ENCODE data around the gene SLC39A10.
"Not testable (repeated sequence)": the region's sequence is repeated elsewhere in the genome, so short reads cannot be mapped to it uniquely, and the experiment has no call there.

Gene SLC39A10

DNA sequence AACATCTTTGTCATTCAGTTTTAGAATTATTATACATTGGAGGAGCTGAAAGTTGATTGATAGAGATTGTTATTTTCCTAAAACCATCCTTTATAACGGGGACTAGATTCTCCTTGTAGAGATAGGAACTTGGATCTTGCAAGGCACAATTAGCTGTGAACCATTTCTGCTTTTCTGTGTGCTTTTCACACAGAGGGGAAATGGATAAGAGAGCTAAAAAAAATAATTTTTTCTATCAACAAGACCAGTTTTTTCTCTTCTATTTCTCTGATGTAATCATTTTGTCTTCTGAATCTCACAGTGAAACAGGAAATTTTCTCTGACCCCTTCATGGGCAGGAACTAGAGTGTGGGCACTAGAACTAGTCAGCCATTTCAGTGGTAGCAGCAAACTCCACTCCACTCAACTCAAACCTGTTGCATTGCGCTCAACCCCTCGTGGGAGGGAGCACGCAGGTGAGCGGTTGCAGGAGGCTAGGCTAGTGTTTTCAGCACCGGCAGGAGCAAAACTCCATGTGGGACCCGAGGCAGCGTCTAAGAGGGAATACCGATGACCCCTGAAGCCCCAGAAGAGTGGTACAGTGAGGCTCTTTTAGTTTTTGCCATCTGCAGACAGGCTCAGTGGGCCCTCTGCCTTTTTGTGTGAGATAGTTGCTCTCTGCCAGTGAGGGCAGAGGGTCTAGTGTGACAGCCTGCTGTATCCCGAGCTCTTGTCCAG, 24.0 kb upstream of the SLC39A10 start:
- no peaks in the 10 kb centered on the region for H3K4me1 ChIP-seq (ENCODE audit: control insufficient read depth, insufficient read depth, low read length, unreplicated experiment)
- H3K36me3 ChIP-seq (ENCODE audit: insufficient read depth, low read length): no peaks in the 10 kb centered on the region
- no peaks in the 10 kb centered on the region for H3K27me3 ChIP-seq (ENCODE audit: insufficient read depth, low read length)
- H3K79me2 ChIP-seq (ENCODE audit: control insufficient read depth, insufficient read depth, low read length, unreplicated experiment): no peaks in the 10 kb centered on the region
- H2AFZ ChIP-seq (ENCODE audit: low read length, unreplicated experiment): no peak overlapping the region
- no peak overlapping the region for H3K27ac ChIP-seq (ENCODE audit: low read depth, low read length)
- H3K4me3 ChIP-seq (ENCODE audit: low read depth, low read length): no peak overlapping the region

DNA sequence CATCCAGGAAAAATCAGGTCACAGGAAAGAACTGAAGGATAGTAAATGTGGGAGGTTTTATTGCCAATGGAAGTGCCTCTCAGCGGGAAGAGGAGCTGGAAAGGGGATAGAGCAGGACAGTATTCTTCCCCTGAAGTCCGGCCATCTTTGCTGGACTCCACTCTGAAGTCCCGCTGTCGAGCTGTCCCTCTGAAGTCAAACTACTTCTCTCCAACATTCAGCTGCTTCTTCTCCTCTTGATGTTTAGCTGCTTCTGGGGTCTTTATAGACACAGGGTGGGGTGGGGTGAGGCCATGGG, 23.5 kb upstream of the SLC39A10 start:
- no peak overlapping the region for H2AFZ ChIP-seq (ENCODE audit: low read length, unreplicated experiment)
- no peaks in the 10 kb centered on the region for H3K36me3 ChIP-seq (ENCODE audit: insufficient read depth, low read length)
- H3K79me2 ChIP-seq (ENCODE audit: control insufficient read depth, insufficient read depth, low read length, unreplicated experiment): no peaks in the 10 kb centered on the region
- no peaks in the 10 kb centered on the region for H3K4me1 ChIP-seq (ENCODE audit: control insufficient read depth, insufficient read depth, low read length, unreplicated experiment)
- no peak overlapping the region for H3K4me3 ChIP-seq (ENCODE audit: low read depth, low read length)
- no peak overlapping the region for H3K27ac ChIP-seq (ENCODE audit: low read depth, low read length)
- H3K27me3 ChIP-seq (ENCODE audit: insufficient read depth, low read length): no peaks in the 10 kb centered on the region

DNA sequence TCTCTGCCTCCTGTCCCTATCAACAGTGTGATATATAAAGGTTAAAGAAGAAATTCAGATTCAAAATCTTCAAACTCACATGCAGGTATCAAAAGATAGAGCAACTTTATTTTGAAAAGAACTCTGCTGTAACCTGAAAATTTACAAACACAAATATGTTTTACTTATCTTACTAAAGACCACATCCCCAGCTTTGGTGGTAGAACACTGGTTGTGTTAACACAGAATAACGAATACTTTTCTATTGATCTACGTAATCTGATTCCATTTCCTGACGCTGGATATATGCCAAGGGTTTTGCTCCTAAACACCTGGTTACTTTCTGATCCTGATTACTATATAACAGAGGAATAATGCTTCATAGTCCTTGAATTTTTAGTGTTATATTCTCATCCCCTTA, 23.1 kb upstream of the SLC39A10 start:
- Histone ChIP-seq H3K4me3 (ENCODE audit: low read depth, low read length) (no peak overlapping the region), H3K27me3 (ENCODE audit: insufficient read depth, low read length) (no peaks in the 10 kb centered on the region), H3K79me2 (ENCODE audit: control insufficient read depth, insufficient read depth, low read length, unreplicated experiment) (no peaks in the 10 kb centered on the region), H3K27ac (ENCODE audit: low read depth, low read length) (no peak overlapping the region), H3K36me3 (ENCODE audit: insufficient read depth, low read length) (no peaks in the 10 kb centered on the region), H3K4me1 (ENCODE audit: control insufficient read depth, insufficient read depth, low read length, unreplicated experiment) (no peaks in the 10 kb centered on the region), H2AFZ (ENCODE audit: low read length, unreplicated experiment) (no peak overlapping the region)

DNA sequence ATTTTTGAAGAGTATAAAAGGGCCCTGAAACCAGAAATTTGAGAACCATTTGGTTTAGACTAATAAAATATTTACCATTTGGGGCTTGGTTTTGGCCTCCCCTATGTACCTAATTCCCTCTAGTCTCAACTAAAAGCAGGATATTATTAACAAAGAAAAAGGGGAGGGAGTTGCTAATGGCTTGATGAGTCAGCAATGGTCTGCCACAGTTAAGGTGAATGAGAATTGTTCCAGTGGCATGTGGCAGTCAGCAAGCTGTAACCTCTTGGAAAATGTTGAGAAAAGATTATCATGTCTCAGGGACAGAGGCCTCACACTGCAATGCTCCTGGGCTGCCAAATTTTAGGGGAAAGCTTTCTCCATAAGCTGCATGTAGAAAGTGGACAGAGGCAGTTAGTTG, 20.1 kb upstream of the SLC39A10 start:
- no peaks in the 10 kb centered on the region for H3K4me1 ChIP-seq (ENCODE audit: control insufficient read depth, insufficient read depth, low read length, unreplicated experiment)
- H3K27ac ChIP-seq (ENCODE audit: low read depth, low read length): no peak overlapping the region
- H3K36me3 ChIP-seq (ENCODE audit: insufficient read depth, low read length): no peaks in the 10 kb centered on the region
- no peak overlapping the region for H2AFZ ChIP-seq (ENCODE audit: low read length, unreplicated experiment)
- no peaks in the 10 kb centered on the region for H3K79me2 ChIP-seq (ENCODE audit: control insufficient read depth, insufficient read depth, low read length, unreplicated experiment)
- H3K4me3 ChIP-seq (ENCODE audit: low read depth, low read length): no peak overlapping the region
- H3K27me3 ChIP-seq (ENCODE audit: insufficient read depth, low read length): no peaks in the 10 kb centered on the region

DNA sequence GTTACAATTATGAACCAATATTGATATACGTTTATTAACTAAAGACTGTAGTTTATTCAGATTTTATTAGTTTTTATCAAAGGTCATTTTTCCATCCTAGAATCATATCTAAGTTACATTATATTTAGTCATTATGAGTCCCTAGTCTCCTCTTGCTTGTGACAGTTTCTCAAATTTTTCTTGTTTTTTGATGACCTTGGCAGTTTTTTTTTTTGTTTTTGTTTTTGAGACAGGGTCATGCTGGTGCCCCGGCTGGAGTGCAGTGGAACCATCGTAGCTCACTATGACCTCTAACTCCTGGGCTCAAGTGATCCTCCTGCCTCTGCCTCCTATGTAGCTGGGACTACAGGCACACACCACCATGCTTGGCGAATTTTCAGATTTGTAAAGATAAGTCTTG, 18.3 kb upstream of the SLC39A10 start:
- no peak overlapping the region for H3K27ac ChIP-seq (ENCODE audit: low read depth, low read length)
- H3K36me3 ChIP-seq (ENCODE audit: insufficient read depth, low read length): no peaks in the 10 kb centered on the region
- H3K4me1 ChIP-seq (ENCODE audit: control insufficient read depth, insufficient read depth, low read length, unreplicated experiment): no peaks in the 10 kb centered on the region
- H2AFZ ChIP-seq (ENCODE audit: low read length, unreplicated experiment): no peak overlapping the region
- no peaks in the 10 kb centered on the region for H3K27me3 ChIP-seq (ENCODE audit: insufficient read depth, low read length)
- no peaks in the 10 kb centered on the region for H3K79me2 ChIP-seq (ENCODE audit: control insufficient read depth, insufficient read depth, low read length, unreplicated experiment)
- no peak overlapping the region for H3K4me3 ChIP-seq (ENCODE audit: low read depth, low read length)

DNA sequence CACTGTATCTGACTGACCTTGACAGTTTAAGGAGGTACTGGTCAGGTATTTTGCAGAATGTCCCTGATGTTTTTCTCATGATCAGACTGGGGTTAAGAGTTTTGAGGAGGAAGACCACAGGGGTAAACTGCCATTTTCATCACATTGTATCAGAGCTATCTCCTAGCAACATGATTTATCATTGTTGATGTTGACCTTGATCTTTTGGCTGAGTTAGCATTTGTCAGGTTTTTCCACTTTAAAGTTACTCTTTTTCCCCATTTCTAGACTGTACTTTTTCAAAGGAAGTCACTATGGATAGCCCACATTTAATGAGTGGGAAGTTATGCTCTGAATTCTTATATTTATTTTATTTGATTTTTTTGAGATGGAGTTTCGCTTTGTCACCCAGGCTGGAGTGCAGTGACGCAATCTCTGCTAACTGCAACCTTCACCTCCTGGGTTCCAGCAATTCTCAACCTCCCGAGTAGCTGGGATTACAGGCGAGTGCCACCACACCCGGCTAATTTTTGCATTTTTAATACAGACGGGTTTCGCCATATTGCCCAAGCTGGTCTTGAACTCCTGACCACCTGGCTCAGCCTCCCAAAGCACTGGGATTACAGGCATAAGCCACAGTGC, 17.7 kb upstream of the SLC39A10 start:
- H3K27me3 ChIP-seq (ENCODE audit: insufficient read depth, low read length): no peaks in the 10 kb centered on the region
- H3K79me2 ChIP-seq (ENCODE audit: control insufficient read depth, insufficient read depth, low read length, unreplicated experiment): no peaks in the 10 kb centered on the region
- no peak overlapping the region for H3K4me3 ChIP-seq (ENCODE audit: low read depth, low read length)
- H3K4me1 ChIP-seq (ENCODE audit: control insufficient read depth, insufficient read depth, low read length, unreplicated experiment): no peaks in the 10 kb centered on the region
- H2AFZ ChIP-seq (ENCODE audit: low read length, unreplicated experiment): no peak overlapping the region
- H3K36me3 ChIP-seq (ENCODE audit: insufficient read depth, low read length): no peaks in the 10 kb centered on the region
- H3K27ac ChIP-seq (ENCODE audit: low read depth, low read length): no peak overlapping the region

DNA sequence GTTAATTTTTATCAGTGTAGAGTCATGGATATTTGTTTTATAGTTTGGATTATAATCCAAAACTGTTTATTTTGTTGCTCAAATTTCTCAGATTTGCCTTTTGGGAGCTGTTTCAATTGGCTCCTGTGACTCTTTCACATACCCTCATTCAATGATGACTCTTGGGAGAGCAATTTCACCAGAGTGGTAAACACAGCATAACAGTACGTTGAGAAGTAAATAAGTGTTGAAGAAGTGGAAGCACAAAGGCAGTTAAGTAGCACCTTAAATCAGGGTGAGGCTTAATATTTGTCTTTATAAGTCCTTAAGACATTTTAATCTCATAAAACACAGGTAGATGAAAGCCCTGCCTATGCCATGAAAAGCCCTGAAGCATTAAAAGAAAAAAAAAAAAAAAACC, 17.1 kb upstream of the SLC39A10 start:
- Histone ChIP-seq H3K36me3 (ENCODE audit: insufficient read depth, low read length) (no peaks in the 10 kb centered on the region), H3K27ac (ENCODE audit: low read depth, low read length) (no peak overlapping the region), H3K4me3 (ENCODE audit: low read depth, low read length) (no peak overlapping the region), H3K79me2 (ENCODE audit: control insufficient read depth, insufficient read depth, low read length, unreplicated experiment) (no peaks in the 10 kb centered on the region), H3K27me3 (ENCODE audit: insufficient read depth, low read length) (no peaks in the 10 kb centered on the region), H2AFZ (ENCODE audit: low read length, unreplicated experiment) (no peak overlapping the region), H3K4me1 (ENCODE audit: control insufficient read depth, insufficient read depth, low read length, unreplicated experiment) (no peaks in the 10 kb centered on the region)

DNA sequence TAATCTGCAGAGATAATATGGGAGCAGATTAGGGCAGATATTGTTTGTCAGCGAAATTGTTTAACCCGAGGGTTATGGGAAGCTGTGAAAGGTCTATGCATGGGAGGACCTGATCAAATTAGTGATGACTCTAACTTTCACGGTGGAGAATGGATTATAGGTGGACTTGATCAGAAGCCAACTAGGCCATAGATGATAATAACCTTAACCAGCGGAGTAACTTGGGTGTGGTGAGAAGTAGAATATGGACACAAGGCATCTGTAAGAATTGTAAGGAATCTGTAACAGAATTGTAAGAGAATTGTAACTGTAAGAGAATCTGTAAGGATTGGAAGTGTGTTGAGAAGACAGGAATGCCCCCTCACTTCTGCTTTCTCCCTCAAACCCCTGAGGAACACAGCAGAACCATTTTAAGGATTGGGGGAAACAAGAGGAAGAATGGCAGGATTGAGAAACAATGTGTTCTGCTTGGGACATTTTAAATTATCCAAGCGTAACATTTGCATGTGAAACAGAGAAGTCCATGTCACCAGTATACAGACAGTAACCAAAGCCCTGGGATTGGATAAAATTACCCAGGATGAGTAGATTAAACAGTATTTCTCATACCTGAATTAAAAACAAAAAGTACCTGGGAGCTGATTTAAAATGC, 14.9 kb upstream of the SLC39A10 start:
- Histone ChIP-seq H3K4me1 (ENCODE audit: control insufficient read depth, insufficient read depth, low read length, unreplicated experiment) (no peaks in the 10 kb centered on the region), H2AFZ (ENCODE audit: low read length, unreplicated experiment) (no peak overlapping the region), H3K27ac (ENCODE audit: low read depth, low read length) (no peak overlapping the region), H3K79me2 (ENCODE audit: control insufficient read depth, insufficient read depth, low read length, unreplicated experiment) (no peaks in the 10 kb centered on the region), H3K36me3 (ENCODE audit: insufficient read depth, low read length) (no peaks in the 10 kb centered on the region), H3K4me3 (ENCODE audit: low read depth, low read length) (no peak overlapping the region), H3K27me3 (ENCODE audit: insufficient read depth, low read length) (no peaks in the 10 kb centered on the region)

DNA sequence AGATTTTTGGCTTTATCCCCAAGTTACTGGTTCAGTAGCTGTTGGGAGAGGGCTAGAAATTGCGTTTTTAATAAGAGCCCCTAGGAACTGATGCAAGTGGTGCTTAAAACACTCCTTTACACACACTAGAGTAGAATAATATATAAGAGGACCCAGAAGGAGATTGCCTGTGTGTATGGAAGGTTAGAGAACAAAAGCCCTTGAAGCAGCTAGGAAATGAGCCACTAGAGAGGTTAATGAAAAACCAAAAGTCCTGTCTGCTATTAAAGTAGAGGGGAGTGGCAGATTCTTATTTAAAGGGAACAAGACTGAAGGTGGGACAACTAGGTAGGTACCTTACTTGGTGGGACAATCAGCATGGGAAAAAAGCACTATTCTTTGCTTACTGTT, 14.4 kb upstream of the SLC39A10 start:
- Histone ChIP-seq H3K4me3 (ENCODE audit: low read depth, low read length) (no peak overlapping the region), H3K27me3 (ENCODE audit: insufficient read depth, low read length) (no peaks in the 10 kb centered on the region), H3K36me3 (ENCODE audit: insufficient read depth, low read length) (no peaks in the 10 kb centered on the region), H3K4me1 (ENCODE audit: control insufficient read depth, insufficient read depth, low read length, unreplicated experiment) (no peaks in the 10 kb centered on the region), H3K79me2 (ENCODE audit: control insufficient read depth, insufficient read depth, low read length, unreplicated experiment) (no peaks in the 10 kb centered on the region), H2AFZ (ENCODE audit: low read length, unreplicated experiment) (no peak overlapping the region), H3K27ac (ENCODE audit: low read depth, low read length) (no peak overlapping the region)

DNA sequence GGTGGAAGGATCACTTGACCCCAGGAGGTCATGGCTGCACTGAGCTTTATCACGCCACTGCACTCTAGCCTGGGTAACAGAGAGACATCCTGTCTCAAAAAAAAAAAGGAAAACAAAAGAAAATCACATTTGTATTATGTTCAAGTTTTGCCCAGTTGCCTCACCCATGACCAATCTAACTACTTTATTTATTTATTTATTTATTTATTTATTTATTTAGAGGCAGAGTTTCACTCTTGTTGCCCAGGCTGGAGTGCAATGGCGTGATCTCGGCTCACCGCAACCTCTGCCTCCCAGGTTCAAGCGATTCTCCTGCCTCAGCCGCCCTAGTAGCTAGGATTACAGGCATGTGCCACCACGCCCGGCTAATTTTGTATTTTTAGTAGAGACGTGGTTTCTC, 12.3 kb upstream of the SLC39A10 start:
- not testable (repeated sequence) for H3K4me1 ChIP-seq (ENCODE audit: control insufficient read depth, insufficient read depth, low read length, unreplicated experiment); H3K79me2 ChIP-seq (ENCODE audit: control insufficient read depth, insufficient read depth, low read length, unreplicated experiment); H3K27me3 ChIP-seq (ENCODE audit: insufficient read depth, low read length); H3K4me3 ChIP-seq (ENCODE audit: low read depth, low read length); H2AFZ ChIP-seq (ENCODE audit: low read length, unreplicated experiment); H3K27ac ChIP-seq (ENCODE audit: low read depth, low read length); H3K36me3 ChIP-seq (ENCODE audit: insufficient read depth, low read length)

DNA sequence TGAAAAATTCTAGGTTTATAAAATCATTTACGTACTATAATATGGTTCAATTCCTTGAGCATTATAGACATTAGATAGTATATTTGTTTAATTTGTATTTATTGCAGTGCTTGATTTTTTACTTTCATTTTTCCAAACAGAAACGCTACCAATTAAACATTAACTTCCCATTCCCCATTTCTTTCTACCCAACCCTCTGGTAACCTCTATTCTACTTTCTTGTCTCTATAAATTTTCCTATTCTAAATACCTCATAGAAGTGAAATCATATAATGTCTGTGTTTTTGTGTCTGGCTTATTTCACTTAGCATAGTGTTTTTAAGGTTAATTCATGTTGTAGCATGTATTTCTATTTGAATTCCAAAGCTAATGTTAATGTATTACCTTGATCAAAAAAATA, 11.6 kb upstream of the SLC39A10 start:
- Histone ChIP-seq H3K4me1 (ENCODE audit: control insufficient read depth, insufficient read depth, low read length, unreplicated experiment) (no peaks in the 10 kb centered on the region), H3K27ac (ENCODE audit: low read depth, low read length) (no peak overlapping the region), H3K4me3 (ENCODE audit: low read depth, low read length) (no peak overlapping the region), H3K27me3 (ENCODE audit: insufficient read depth, low read length) (no peaks in the 10 kb centered on the region), H2AFZ (ENCODE audit: low read length, unreplicated experiment) (no peak overlapping the region), H3K79me2 (ENCODE audit: control insufficient read depth, insufficient read depth, low read length, unreplicated experiment) (no peaks in the 10 kb centered on the region), H3K36me3 (ENCODE audit: insufficient read depth, low read length) (no peaks in the 10 kb centered on the region)
